RWPE2 (cell line): ENCODE measurements around the gene C12orf50.

Experiments
- ATAC-seq: fragments of 200-7000 bp; cut with Tn5 transposase; 3 replicates; pipeline ENCODE4 v1.9.1; 2021; ENCODE audit warnings: low read depth
- DNase-seq: peaks from one replicate; pipeline ENCODE4 v3.0.0-alpha.2; 2020; ENCODE audit warnings: low spot score
- H3K27ac ChIP-seq: fragments of 450-650 bp; 2 replicates; pipeline ENCODE4 v1.5.1; 2017; ENCODE audit warnings: mild to moderate bottlenecking; ENCODE audit not compliant: poor library complexity, severe bottlenecking
- H3K27me3 ChIP-seq: fragments of 250-450 bp; sonication (Bioruptor Pico); 2 replicates; pipeline ENCODE4 v1.5.1; 2021; ENCODE audit warnings: mild to moderate bottlenecking, moderate library complexity; ENCODE audit not compliant: insufficient read depth, poor library complexity, severe bottlenecking
- H3K36me3 ChIP-seq: fragments of 250-450 bp; sonication (Bioruptor Pico); 2 replicates; pipeline ENCODE4 v1.5.1; 2020; ENCODE audit warnings: low read depth, mild to moderate bottlenecking, moderate library complexity
- H3K4me1 ChIP-seq: fragments of 250-450 bp; sonication (Bioruptor Pico); 2 replicates; pipeline ENCODE4 v1.5.1; 2021; ENCODE audit warnings: mild to moderate bottlenecking, moderate library complexity; ENCODE audit not compliant: insufficient read depth, poor library complexity, severe bottlenecking
- H3K4me3 ChIP-seq: fragments of 250-450 bp; sonication (Bioruptor Pico); 2 replicates; pipeline ENCODE4 v1.5.1; 2021; ENCODE audit warnings: mild to moderate bottlenecking, moderate library complexity; ENCODE audit not compliant: severe bottlenecking
- H3K9me3 ChIP-seq: fragments of 250-450 bp; sonication (Bioruptor Pico); 2 replicates; pipeline ENCODE4 v1.5.1; 2021; ENCODE audit warnings: mild to moderate bottlenecking, moderate library complexity; ENCODE audit not compliant: severe bottlenecking
- CTCF ChIP-seq: fragments of 450-650 bp; IDR thresholded peaks from one replicate; pipeline ENCODE4 v1.5.1; 2017; ENCODE audit warnings: mild to moderate bottlenecking, moderate library complexity; ENCODE audit not compliant: poor library complexity, severe bottlenecking

C12orf50 gene

GRCh38 chr12:87953256-87953860 is 75.8 kb downstream of the C12orf50 start:
- Histone ChIP-seq H3K27me3 (no peaks in the 10 kb centered on the region), H3K9me3 (no peaks in the 10 kb centered on the region), H3K27ac (no peak overlapping the region), H3K4me1 (no peaks in the 10 kb centered on the region), H3K4me3 (no peak overlapping the region), H3K36me3 (no peaks in the 10 kb centered on the region)
- ATAC-seq (peak; percentile 74), DNase-seq (no peak)
- peak; percentile 81 for TF ChIP-seq CTCF

GRCh38 chr12:87952850-87953249 is 76.4 kb downstream of the C12orf50 start:
- TF ChIP-seq CTCF = no peak
- H3K4me3 ChIP-seq = no peak overlapping the region
- H3K9me3 ChIP-seq = no peaks in the 10 kb centered on the region
- DNase-seq = no peak
- H3K27me3 ChIP-seq = no peaks in the 10 kb centered on the region
- no peaks in the 10 kb centered on the region for H3K4me1 ChIP-seq
- H3K27ac ChIP-seq = no peak overlapping the region
- no peak for ATAC-seq
- no peaks in the 10 kb centered on the region for H3K36me3 ChIP-seq

- no peak overlapping the region for H3K4me3 ChIP-seq
- TF ChIP-seq CTCF = no peak
- no peaks in the 10 kb centered on the region for H3K36me3 ChIP-seq
These were observed 77.0 kb downstream of the C12orf50 start for GRCh38 chr12:87952223-87952622.

GRCh38 chr12:87943762-87944161 is 85.4 kb downstream of the C12orf50 start:
- DNase-seq = no peak
- no peak for ATAC-seq

More at GRCh38 chr12:87952223-87952622, 77.0 kb downstream of the C12orf50 start:
- DNase-seq = no peak
- H3K9me3 ChIP-seq = no peaks in the 10 kb centered on the region
- no peaks in the 10 kb centered on the region for H3K27me3 ChIP-seq
- H3K27ac ChIP-seq = no peak overlapping the region
- H3K4me1 ChIP-seq = no peaks in the 10 kb centered on the region
- ATAC-seq = no peak

More at GRCh38 chr12:87943762-87944161, 85.4 kb downstream of the C12orf50 start:
- Histone ChIP-seq H3K36me3 (no peaks in the 10 kb centered on the region), H3K4me3 (no peak overlapping the region), H3K27ac (no peak overlapping the region), H3K27me3 (no peaks in the 10 kb centered on the region), H3K4me1 (no peaks in the 10 kb centered on the region), H3K9me3 (no peaks in the 10 kb centered on the region)
- no peak for TF ChIP-seq CTCF
